NK-92 (cell line): ENCODE measurements around the gene PRPF38B.
"Not testable (repeated sequence)": the region's sequence is repeated elsewhere in the genome, so short reads cannot be mapped to it uniquely, and the experiment has no call there.

Experiments
- DNase-seq: peaks from one replicate; lab custom pipeline; 2025; ENCODE audit not compliant: unreplicated experiment; lab: John Stamatoyannopoulos, UW

Gene PRPF38B

GRCh38 chr1:108691942-108692723 lies at the start of gene PRPF38B:
Gene PRPF38B (plus strand): TSS chr1:108692310. CDS start chr1:108692592, 282 bp downstream.
- DNase-seq, result peak; percentile 67

GRCh38 chr1:108643492-108644335 lies 48.4 kb upstream of the PRPF38B start:
- DNase-seq, result no peak

- DNase-seq, result no peak
These were observed 47.1 kb upstream of the PRPF38B start for GRCh38 chr1:108644984-108645383.

- DNase-seq, result no peak
These were observed 46.4 kb upstream of the PRPF38B start for GRCh38 chr1:108645564-108646184.

GRCh38 chr1:108646265-108646647 lies 45.9 kb upstream of the PRPF38B start:
- DNase-seq, result no peak

GRCh38 chr1:108646648-108647269 lies 45.4 kb upstream of the PRPF38B start:
- DNase-seq, result peak; percentile 44

- no peak for DNase-seq
These were observed 38.5 kb upstream of the PRPF38B start for GRCh38 chr1:108653431-108654105.

- no peak for DNase-seq
These were observed 34.6 kb upstream of the PRPF38B start for GRCh38 chr1:108657356-108658080.

GRCh38 chr1:108661030-108661609 lies 31.0 kb upstream of the PRPF38B start, which contains the start of gene HENMT1:
Gene HENMT1 (minus strand): TSS chr1:108661093. CDS start chr1:108659884, 1,209 bp downstream.
- no peak for DNase-seq

GRCh38 chr1:108663074-108663473 lies 29.0 kb upstream of the PRPF38B start:
- no peak for DNase-seq

GRCh38 chr1:108664481-108664880 lies 27.6 kb upstream of the PRPF38B start:
- DNase-seq, result no peak

- DNase-seq, result no peak
These were observed 27.0 kb upstream of the PRPF38B start for GRCh38 chr1:108665067-108665466.

GRCh38 chr1:108665771-108666170 lies 26.3 kb upstream of the PRPF38B start:
- no peak for DNase-seq

GRCh38 chr1:108667422-108667821 lies 24.7 kb upstream of the PRPF38B start:
- not testable (repeated sequence) for DNase-seq

- no peak for DNase-seq
These were observed 23.3 kb upstream of the PRPF38B start for GRCh38 chr1:108668777-108669176.

- DNase-seq, result no peak
These were observed 22.4 kb upstream of the PRPF38B start for GRCh38 chr1:108669679-108670078.

GRCh38 chr1:108670131-108670773 lies 21.9 kb upstream of the PRPF38B start:
- DNase-seq, result no peak

GRCh38 chr1:108671143-108671542 lies 21.0 kb upstream of the PRPF38B start:
- no peak for DNase-seq

GRCh38 chr1:108678706-108679105 lies 13.4 kb upstream of the PRPF38B start:
- no peak for DNase-seq
